Measurements from ENCODE around the gene RNF168.
"Not testable (repeated sequence)": the region's sequence is repeated elsewhere in the genome, so short reads cannot be mapped to it uniquely, and the experiment has no call there.

Gene RNF168

GRCh38 chr3:196514913-196515621, 11.5 kb upstream of the RNF168 start, which contains the start of gene SMCO1:
Gene SMCO1, minus strand, starts transcription at chr3:196515346. Its CDS starts 137 bp downstream, at chr3:196515209.
- DNase-seq, result no peak

GRCh38 chr3:196514350-196514716, 10.8 kb upstream of the RNF168 start:
- no peak for DNase-seq

GRCh38 chr3:196513697-196514349, 10.3 kb upstream of the RNF168 start:
- DNase-seq, result no peak

GRCh38 chr3:196511646-196512425, 8.3 kb upstream of the RNF168 start:
- not testable (repeated sequence) for DNase-seq

GRCh38 chr3:196511108-196511507, 7.5 kb upstream of the RNF168 start:
- not testable (repeated sequence) for DNase-seq

- no peak for DNase-seq
Measured at GRCh38 chr3:196506687-196507086, 3.1 kb upstream of the RNF168 start.

GRCh38 chr3:196504556-196504955, 988 bp upstream of the RNF168 start:
- no peak for DNase-seq

- not testable (repeated sequence) for DNase-seq
Measured at GRCh38 chr3:196504077-196504398, 470 bp upstream of the RNF168 start.

GRCh38 chr3:196502775-196503195, 783 bp downstream of the RNF168 start:
- peak; percentile 41 for DNase-seq

GRCh38 chr3:196501316-196502044, 2.1 kb downstream of the RNF168 start:
- DNase-seq, result no peak

GRCh38 chr3:196499807-196500524, 3.6 kb downstream of the RNF168 start:
- no peak for DNase-seq

- no peak for DNase-seq
Measured at GRCh38 chr3:196499061-196499460, 4.5 kb downstream of the RNF168 start.

- DNase-seq, result no peak
Measured at GRCh38 chr3:196498297-196498696, 5.3 kb downstream of the RNF168 start.

- no peak for DNase-seq
Measured at GRCh38 chr3:196496183-196496582, 7.4 kb downstream of the RNF168 start.

- no peak for DNase-seq
Measured at GRCh38 chr3:196493292-196493691, 10.3 kb downstream of the RNF168 start.

- DNase-seq, result no peak
Measured at GRCh38 chr3:196492080-196492479, 11.5 kb downstream of the RNF168 start.

GRCh38 chr3:196489747-196490146, 13.8 kb downstream of the RNF168 start:
- DNase-seq, result no peak

- DNase-seq, result no peak
Measured at GRCh38 chr3:196486263-196486662, 17.3 kb downstream of the RNF168 start.

- no peak for DNase-seq
Measured at GRCh38 chr3:196477678-196478077, 25.9 kb downstream of the RNF168 start.

GRCh38 chr3:196472286-196472685, 31.3 kb downstream of the RNF168 start:
- DNase-seq, result no peak

- no peak for DNase-seq
Measured at GRCh38 chr3:196471551-196471950, 32.0 kb downstream of the RNF168 start.

GRCh38 chr3:196470182-196470581, 33.4 kb downstream of the RNF168 start:
- not testable (repeated sequence) for DNase-seq

All from GOT3 (cell line).